Measurements from ENCODE around the gene LRWD1. TPM values are rescaled to one million over a fixed set of nuclear protein-coding genes. Genes with fewer than 3 reads are reported as not detected.
"Not testable (repeated sequence)": the region's sequence is repeated elsewhere in the genome, so short reads cannot be mapped to it uniquely, and the experiment has no call there.

LRWD1 gene
- polyA plus RNA-seq, 1 of the 3 experiments (the other 2 are of a cell fraction), result 53.2 TPM

DNA sequence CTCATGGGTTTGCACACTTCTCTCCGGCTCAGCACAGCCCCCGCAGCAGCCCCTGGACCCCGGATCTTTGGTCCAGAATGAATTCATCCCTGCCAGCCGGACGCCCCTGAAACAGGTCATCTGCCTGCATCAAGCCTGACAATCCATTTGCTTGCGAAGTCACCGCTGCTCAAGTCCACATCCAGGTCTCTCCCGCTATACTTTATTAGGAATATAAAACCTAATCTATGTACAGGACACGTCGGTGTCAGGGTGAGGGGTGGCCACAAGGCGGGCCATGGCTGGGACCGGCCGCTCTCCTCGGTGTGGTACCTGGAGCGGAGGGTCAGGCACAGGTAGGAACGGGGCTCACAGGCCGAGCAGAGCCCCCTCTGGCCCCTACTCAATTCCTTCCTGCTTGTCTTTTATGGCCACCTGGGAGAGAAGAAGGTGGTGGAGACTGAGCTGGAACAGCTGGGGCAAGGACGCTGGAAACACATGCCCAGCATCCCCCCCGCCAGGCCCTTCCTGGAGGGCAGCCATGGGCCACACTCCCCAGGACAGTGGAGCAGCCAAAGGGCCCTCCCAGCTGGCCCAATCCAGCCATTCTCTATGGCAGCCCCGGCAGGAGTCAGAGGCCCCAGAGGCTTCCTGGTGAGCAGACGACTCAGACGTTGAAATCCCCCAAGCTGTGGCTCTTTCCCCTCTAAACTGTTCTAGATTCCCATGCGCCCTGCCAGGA lies 8.6 kb downstream of the LRWD1 start:
- Histone ChIP-seq H3K4me3 (ENCODE audit: low read depth in 2 of 2, low read length in 1 of 2) (no peak overlapping the region), H3K36me3 (replicated peaks in 1 of 2; ENCODE audit: control insufficient read depth in 1 of 2, insufficient read depth in 2 of 2, low read length in 1 of 2) (peaks cover 26 to 44% of the 10 kb centered on the region in 2 experiments), H3K27me3 (ENCODE audit: insufficient read depth) (no peaks in the 10 kb centered on the region), H3K9me2 (no peaks in the 10 kb centered on the region), H3K4me2 (no peak overlapping the region), H3K9ac (no peak overlapping the region), H3K79me2 (ENCODE audit: insufficient read depth) (no peaks in the 10 kb centered on the region), H3K9me3 (no peaks in the 10 kb centered on the region), H2AFZ (ENCODE audit: low read depth) (no peak overlapping the region), H3K27ac (ENCODE audit: low read depth in 2 of 2, low read length in 1 of 2) (peak overlapping the region in 1 of 2 experiments; percentile 20; a peak in 1 of 4 replicates), H3K4me1 (ENCODE audit: control insufficient read depth in 1 of 2, insufficient read depth in 2 of 2, low read depth in 1 of 2, low read length in 1 of 2) (no peaks in the 10 kb centered on the region; a peak in 1 of 4 replicates), H3F3A (replicated peaks; ENCODE audit: insufficient read depth) (peaks cover 5% of the 10 kb centered on the region), H4K20me1 (ENCODE audit: insufficient read depth) (no peaks in the 10 kb centered on the region)
- no peak for DNase-seq
- POLR2A ChIA-PET, result no interaction called here
- CTCF ChIA-PET, result no interaction called here
- WGBS (ENCODE audit: low lambda C conversion rate), result 90% methylated on average over 20 of the region's 23 CpGs
- 0 out of 2 replicates have a peak, but pooled peaks have one; percentile 3 for TF ChIP-seq JUND (IDR thresholded peaks at IDR 0.05)
- TF ChIP-seq, protein P1, sequence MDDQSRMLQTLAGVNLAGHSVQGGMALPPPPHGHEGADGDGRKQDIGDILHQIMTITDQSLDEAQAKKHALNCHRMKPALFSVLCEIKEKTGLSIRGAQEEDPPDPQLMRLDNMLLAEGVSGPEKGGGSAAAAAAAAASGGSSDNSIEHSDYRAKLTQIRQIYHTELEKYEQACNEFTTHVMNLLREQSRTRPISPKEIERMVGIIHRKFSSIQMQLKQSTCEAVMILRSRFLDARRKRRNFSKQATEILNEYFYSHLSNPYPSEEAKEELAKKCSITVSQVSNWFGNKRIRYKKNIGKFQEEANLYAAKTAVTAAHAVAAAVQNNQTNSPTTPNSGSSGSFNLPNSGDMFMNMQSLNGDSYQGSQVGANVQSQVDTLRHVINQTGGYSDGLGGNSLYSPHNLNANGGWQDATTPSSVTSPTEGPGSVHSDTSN (IDR thresholded peaks at IDR 0.05), result no peak

DNA sequence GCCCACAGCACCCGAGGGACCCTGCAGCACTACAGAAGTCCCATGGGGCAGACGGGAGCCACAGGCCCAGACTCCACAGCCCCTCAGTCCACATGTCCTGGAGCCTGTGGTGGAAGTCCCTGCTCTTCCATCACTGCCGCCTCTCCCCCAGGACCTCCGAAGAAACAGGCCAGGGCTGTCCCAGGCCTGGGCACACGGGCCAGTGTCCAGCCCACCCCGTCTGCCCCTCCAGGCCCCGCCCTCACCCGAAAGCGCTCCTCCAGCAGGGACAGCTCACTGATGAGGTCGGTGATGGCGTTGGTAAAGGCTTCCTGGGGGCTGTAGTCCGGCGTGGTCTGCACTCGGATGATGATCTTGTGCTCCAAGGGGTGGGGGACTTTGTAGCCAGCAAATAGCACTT lies 9.3 kb downstream of the LRWD1 start:
- H3K9me3 ChIP-seq; H3K27me3 ChIP-seq (ENCODE audit: insufficient read depth); H3F3A ChIP-seq (replicated peaks; ENCODE audit: insufficient read depth); H3K9ac ChIP-seq; CTCF ChIA-PET; H4K20me1 ChIP-seq (ENCODE audit: insufficient read depth); H3K79me2 ChIP-seq (ENCODE audit: insufficient read depth); DNase-seq; POLR2A ChIA-PET; H2AFZ ChIP-seq (ENCODE audit: low read depth); H3K4me2 ChIP-seq; H3K4me3 ChIP-seq (ENCODE audit: low read depth in 2 of 2, low read length in 1 of 2); H3K4me1 ChIP-seq (ENCODE audit: control insufficient read depth in 1 of 2, insufficient read depth in 2 of 2, low read depth in 1 of 2, low read length in 1 of 2); H3K9me2 ChIP-seq: not testable (repeated sequence)
- 100% methylated on average over 1 of the region's 14 CpGs for WGBS (ENCODE audit: low lambda C conversion rate)
- Histone ChIP-seq H3K27ac (ENCODE audit: low read depth in 2 of 2, low read length in 1 of 2) (peak overlapping the region in 1 of 2 experiments; percentile 20; a peak in 1 of 4 replicates), H3K36me3 (replicated peaks in 1 of 2; ENCODE audit: control insufficient read depth in 1 of 2, insufficient read depth in 2 of 2, low read length in 1 of 2) (peaks cover 24 to 39% of the 10 kb centered on the region in 2 experiments)

DNA sequence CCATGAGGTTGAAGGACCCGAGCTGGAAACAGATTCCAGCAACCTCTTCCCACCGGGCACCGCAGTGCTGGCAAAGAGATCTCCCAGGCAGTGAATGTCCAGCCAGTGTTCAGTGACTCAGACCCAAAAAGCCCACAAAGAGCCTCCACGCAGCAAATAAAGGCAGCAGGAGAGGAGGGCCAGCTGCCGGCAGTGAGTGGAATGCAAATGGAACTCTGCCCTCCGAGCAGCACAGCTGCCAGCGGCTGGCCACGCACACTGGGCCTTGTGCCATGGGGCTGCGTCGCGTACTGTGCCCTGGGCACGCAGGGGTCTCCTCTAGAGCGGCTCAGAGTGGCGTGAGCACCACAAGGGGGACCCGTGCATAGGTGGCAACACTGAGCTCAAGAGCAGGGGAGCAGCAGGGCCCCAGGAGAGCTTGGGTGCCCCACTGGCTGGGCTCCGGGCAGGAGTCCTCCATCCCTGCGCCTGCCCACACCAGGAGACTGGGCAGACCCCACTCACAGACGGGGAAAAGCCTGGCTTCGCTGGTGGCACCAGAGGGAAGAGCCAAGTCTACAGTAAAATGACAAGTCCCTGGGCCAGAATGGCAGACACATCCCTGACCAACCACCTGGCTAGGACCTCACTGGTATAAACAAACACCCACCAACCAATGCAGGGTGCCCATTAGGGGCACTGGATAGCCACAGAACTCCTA lies 10.1 kb downstream of the LRWD1 start:
- H2AFZ ChIP-seq (ENCODE audit: low read depth); DNase-seq; H3K27ac ChIP-seq (ENCODE audit: low read depth in 2 of 2, low read length in 1 of 2); POLR2A ChIA-PET; H3K27me3 ChIP-seq (ENCODE audit: insufficient read depth); H3K4me3 ChIP-seq (ENCODE audit: low read depth in 2 of 2, low read length in 1 of 2); H3K79me2 ChIP-seq (ENCODE audit: insufficient read depth); H3K9me3 ChIP-seq; CTCF ChIA-PET; H4K20me1 ChIP-seq (ENCODE audit: insufficient read depth); H3K9ac ChIP-seq; H3F3A ChIP-seq (replicated peaks; ENCODE audit: insufficient read depth); H3K4me1 ChIP-seq (ENCODE audit: control insufficient read depth in 1 of 2, insufficient read depth in 2 of 2, low read depth in 1 of 2, low read length in 1 of 2); H3K4me2 ChIP-seq; H3K9me2 ChIP-seq: not testable (repeated sequence)
- 0 out of 2 replicates have a peak, but pooled peaks have one; percentile 6 for TF ChIP-seq TCF12 (IDR thresholded peaks at IDR 0.05)
- WGBS (ENCODE audit: low lambda C conversion rate), result 53% methylated on average over 7 of the region's 19 CpGs
- H3K36me3 ChIP-seq (replicated peaks in 1 of 2; ENCODE audit: control insufficient read depth in 1 of 2, insufficient read depth in 2 of 2, low read length in 1 of 2), result peaks cover 20 to 31% of the 10 kb centered on the region in 2 experiments
